Activated T-helper 17 cell treated with anti-CD3 and anti-CD28 coated beads, Interleukin-2, amount 50 U/mL, for 72 hours (primary cell): Measurements from ENCODE around the gene MYO18A. TPM values are rescaled to one million over a fixed set of nuclear protein-coding genes. Genes with fewer than 3 reads are reported as not detected.
"Not testable (repeated sequence)": the region's sequence is repeated elsewhere in the genome, so short reads cannot be mapped to it uniquely, and the experiment has no call there.

ENCODE experiments used
- ATAC-seq: fragments of 150-1000 bp; cut with Tn5 transposase; replicated peaks from 2 replicates; pipeline ENCODE4 v1.10.0; 2021; ENCODE audit warnings: mild to moderate bottlenecking, moderate library complexity
- H3K27ac Mint-ChIP-seq: one replicate; pipeline ENCODE4 v1.8.0; 2022; ENCODE audit warnings: mixed read lengths
- H3K27me3 Mint-ChIP-seq: one replicate; pipeline ENCODE4 v1.8.0; 2022; ENCODE audit warnings: mixed read lengths
- H3K36me3 Mint-ChIP-seq: one replicate; pipeline ENCODE4 v1.8.0; 2022; ENCODE audit warnings: low read depth, mild to moderate bottlenecking, mixed read lengths
- H3K4me1 Mint-ChIP-seq: one replicate; pipeline ENCODE4 v1.8.0; 2022; ENCODE audit warnings: mixed read lengths
- H3K4me3 Mint-ChIP-seq: one replicate; pipeline ENCODE4 v1.8.0; 2022; ENCODE audit warnings: mild to moderate bottlenecking, mixed read lengths
- H3K9me3 Mint-ChIP-seq: one replicate; pipeline ENCODE4 v1.8.0; 2022; ENCODE audit warnings: mixed read lengths
- total RNA-seq, 2 donors: library from RNA; stranded (reverse); gene quantifications; one replicate each; pipeline ENCODE4 v1.2.3, GENCODE V29; 2022

MYO18A gene
- total RNA-seq, 2 donors from 2014 or later = 90.6 to 95.9 TPM

- Mint-ChIP-seq H3K9me3 (no peaks in the 10 kb centered on the region), H3K4me1 (no peaks in the 10 kb centered on the region), H3K27ac (no peak overlapping the region), H3K27me3 (no peaks in the 10 kb centered on the region), H3K4me3 (no peak overlapping the region), H3K36me3 (peaks cover 93% of the 10 kb centered on the region)
- no peak for ATAC-seq
Observed at GRCh38 chr17:29091606-29092289, 88.5 kb downstream of the MYO18A start.

GRCh38 chr17:29090750-29091605, 89.2 kb downstream of the MYO18A start:
- no peak overlapping the region for H3K27ac Mint-ChIP-seq
- no peaks in the 10 kb centered on the region for H3K27me3 Mint-ChIP-seq
- H3K9me3 Mint-ChIP-seq = no peaks in the 10 kb centered on the region
- no peaks in the 10 kb centered on the region for H3K4me1 Mint-ChIP-seq
- no peak overlapping the region for H3K4me3 Mint-ChIP-seq
- peaks cover 93% of the 10 kb centered on the region for H3K36me3 Mint-ChIP-seq
- ATAC-seq = no peak

- Mint-ChIP-seq H3K4me1 (no peaks in the 10 kb centered on the region), H3K27ac (no peak overlapping the region), H3K4me3 (no peak overlapping the region), H3K36me3 (peaks cover 90% of the 10 kb centered on the region), H3K27me3 (no peaks in the 10 kb centered on the region), H3K9me3 (no peaks in the 10 kb centered on the region)
- no peak for ATAC-seq
Observed at GRCh38 chr17:29090108-29090507, 90.1 kb downstream of the MYO18A start.

GRCh38 chr17:29089601-29090044, 90.6 kb downstream of the MYO18A start:
- Mint-ChIP-seq H3K4me1 (no peaks in the 10 kb centered on the region), H3K36me3 (peaks cover 86% of the 10 kb centered on the region), H3K9me3 (no peaks in the 10 kb centered on the region), H3K27ac (peak overlapping the region; percentile 20), H3K27me3 (no peaks in the 10 kb centered on the region), H3K4me3 (no peak overlapping the region)
- ATAC-seq = no peak

GRCh38 chr17:29088782-29089181, 91.4 kb downstream of the MYO18A start:
- peak overlapping the region; percentile 20 for H3K27ac Mint-ChIP-seq

GRCh38 chr17:29086628-29087332, 93.4 kb downstream of the MYO18A start:
- no peaks in the 10 kb centered on the region for H3K4me1 Mint-ChIP-seq
- no peak for ATAC-seq
- no peak overlapping the region for H3K4me3 Mint-ChIP-seq
- H3K9me3 Mint-ChIP-seq = no peaks in the 10 kb centered on the region
- H3K27ac Mint-ChIP-seq = no peak overlapping the region
- H3K36me3 Mint-ChIP-seq = peaks cover 65% of the 10 kb centered on the region
- H3K27me3 Mint-ChIP-seq = no peaks in the 10 kb centered on the region

More at GRCh38 chr17:29088782-29089181, 91.4 kb downstream of the MYO18A start:
- H3K9me3 Mint-ChIP-seq, ATAC-seq, H3K27me3 Mint-ChIP-seq, H3K4me3 Mint-ChIP-seq, H3K4me1 Mint-ChIP-seq: not testable (repeated sequence)
- H3K36me3 Mint-ChIP-seq = peaks cover 78% of the 10 kb centered on the region

- Mint-ChIP-seq H3K4me1 (no peaks in the 10 kb centered on the region), H3K27me3 (no peaks in the 10 kb centered on the region), H3K36me3 (peaks cover 64% of the 10 kb centered on the region), H3K9me3 (no peaks in the 10 kb centered on the region), H3K4me3 (no peak overlapping the region), H3K27ac (no peak overlapping the region)
- ATAC-seq = no peak
Observed at GRCh38 chr17:29085223-29085622, 95.0 kb downstream of the MYO18A start.

- ATAC-seq = no peak
- H3K4me3 Mint-ChIP-seq = no peak overlapping the region
- H3K36me3 Mint-ChIP-seq = peaks cover 64% of the 10 kb centered on the region
- no peaks in the 10 kb centered on the region for H3K4me1 Mint-ChIP-seq
- H3K9me3 Mint-ChIP-seq = no peaks in the 10 kb centered on the region
- H3K27me3 Mint-ChIP-seq = no peaks in the 10 kb centered on the region
- no peak overlapping the region for H3K27ac Mint-ChIP-seq
Observed at GRCh38 chr17:29084541-29085146, 95.6 kb downstream of the MYO18A start.

- H3K9me3 Mint-ChIP-seq = no peaks in the 10 kb centered on the region
- H3K27ac Mint-ChIP-seq = no peak overlapping the region
- H3K4me1 Mint-ChIP-seq = peaks cover 2% of the 10 kb centered on the region
Observed at GRCh38 chr17:29080965-29081364, 99.2 kb downstream of the MYO18A start.

GRCh38 chr17:29080323-29080722, 99.9 kb downstream of the MYO18A start:
- no peaks in the 10 kb centered on the region for H3K27me3 Mint-ChIP-seq
- peaks cover 7% of the 10 kb centered on the region for H3K4me1 Mint-ChIP-seq
- no peak overlapping the region for H3K27ac Mint-ChIP-seq
- no peak overlapping the region for H3K4me3 Mint-ChIP-seq
- no peak for ATAC-seq
- H3K36me3 Mint-ChIP-seq = peaks cover 39% of the 10 kb centered on the region
- no peaks in the 10 kb centered on the region for H3K9me3 Mint-ChIP-seq

More at GRCh38 chr17:29080965-29081364, 99.2 kb downstream of the MYO18A start:
- Mint-ChIP-seq H3K27me3 (no peaks in the 10 kb centered on the region), H3K36me3 (peaks cover 43% of the 10 kb centered on the region), H3K4me3 (no peak overlapping the region)
- ATAC-seq = no peak

- H3K4me1 Mint-ChIP-seq = peaks cover 7% of the 10 kb centered on the region
- peaks cover 39% of the 10 kb centered on the region for H3K36me3 Mint-ChIP-seq
- H3K4me3 Mint-ChIP-seq = no peak overlapping the region
- H3K27me3 Mint-ChIP-seq = no peaks in the 10 kb centered on the region
- H3K9me3 Mint-ChIP-seq = no peaks in the 10 kb centered on the region
- H3K27ac Mint-ChIP-seq = no peak overlapping the region
- ATAC-seq = no peak
Observed at GRCh38 chr17:29079887-29080286, 100.3 kb downstream of the MYO18A start.

- H3K9me3 Mint-ChIP-seq = no peaks in the 10 kb centered on the region
- H3K27me3 Mint-ChIP-seq = no peaks in the 10 kb centered on the region
- peaks cover 39% of the 10 kb centered on the region for H3K36me3 Mint-ChIP-seq
- H3K27ac Mint-ChIP-seq = no peak overlapping the region
- ATAC-seq = no peak
- peaks cover 7% of the 10 kb centered on the region for H3K4me1 Mint-ChIP-seq
- no peak overlapping the region for H3K4me3 Mint-ChIP-seq
Observed at GRCh38 chr17:29079433-29079832, 100.8 kb downstream of the MYO18A start.

GRCh38 chr17:29078183-29079045, 101.8 kb downstream of the MYO18A start:
- H3K36me3 Mint-ChIP-seq = peaks cover 39% of the 10 kb centered on the region

More at GRCh38 chr17:29078183-29079045, 101.8 kb downstream of the MYO18A start:
- no peak for ATAC-seq
- Mint-ChIP-seq H3K9me3 (no peaks in the 10 kb centered on the region), H3K27ac (no peak overlapping the region), H3K27me3 (no peaks in the 10 kb centered on the region), H3K4me1 (peaks cover 7% of the 10 kb centered on the region), H3K4me3 (no peak overlapping the region)
